Mesodermal cell (in vitro differentiated cells): ENCODE results near the gene GNPAT.

Experiments used
- H3K27ac ChIP-seq: 2 replicates; pipeline ENCODE4 v1.7.0; 2013; ENCODE audit warnings: mild to moderate bottlenecking, low read depth, low read length, moderate library complexity; ENCODE audit not compliant: severe bottlenecking
- H3K36me3 ChIP-seq: 2 replicates; pipeline ENCODE4 v1.7.1; 2013; ENCODE audit warnings: mild to moderate bottlenecking, low read length, moderate library complexity; ENCODE audit not compliant: control insufficient read depth, insufficient read depth
- H3K4me1 ChIP-seq: one replicate; pipeline ENCODE4 v1.7.1; 2013; ENCODE audit warnings: mild to moderate bottlenecking, low read length; ENCODE audit not compliant: insufficient read depth, control insufficient read depth, poor library complexity, severe bottlenecking
- H3K4me3 ChIP-seq: 2 replicates; pipeline ENCODE4 v1.7.0; 2013; ENCODE audit warnings: low read length, control low read depth, mild to moderate bottlenecking; ENCODE audit not compliant: insufficient read depth, poor library complexity, severe bottlenecking; ENCODE audit errors: extremely low read depth
- H3K9me3 ChIP-seq: 2 replicates; pipeline ENCODE4 v1.7.1; 2013; ENCODE audit warnings: mild to moderate bottlenecking, low read length, moderate library complexity; ENCODE audit not compliant: control insufficient read depth
- WGBS, 2 experiments: methylation state at CpG; one replicate each; pipeline ENCODE4 v1.1.5; 2013; ENCODE audit warnings: missing lambda C conversion rate in 2 of 2; ENCODE audit not compliant: insufficient coverage in 2 of 2; 5-methylcytosine and 5-hydroxymethylcytosine counted together

Gene GNPAT

DNA sequence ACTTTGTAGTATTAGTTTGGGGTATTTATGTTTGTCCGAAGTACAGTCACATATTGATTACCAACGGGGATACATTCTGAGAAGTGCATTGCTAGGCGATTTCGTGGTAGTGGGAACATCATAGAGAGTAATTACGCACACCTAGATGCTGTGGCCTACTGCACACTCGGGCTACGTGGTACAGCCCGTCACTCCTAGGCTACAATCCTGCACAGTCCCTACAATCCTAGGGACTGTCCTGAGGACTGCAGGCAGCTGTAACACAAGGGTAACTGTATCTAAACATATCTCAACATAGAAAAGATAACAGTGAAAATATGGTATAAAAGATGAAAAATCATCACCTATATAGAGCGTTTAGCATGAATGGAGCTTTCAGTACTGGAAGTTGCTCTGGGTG is 78.1 kb downstream of the GNPAT start:
- no peaks in the 10 kb centered on the region for H3K9me3 ChIP-seq
- no peaks in the 10 kb centered on the region for H3K36me3 ChIP-seq
- no peaks in the 10 kb centered on the region for H3K4me1 ChIP-seq
- H3K27ac ChIP-seq: no peak overlapping the region
- WGBS, 2 experiments: 93% methylated on average over 5 to 8 of the region's 9 CpGs
- no peak overlapping the region for H3K4me3 ChIP-seq

DNA sequence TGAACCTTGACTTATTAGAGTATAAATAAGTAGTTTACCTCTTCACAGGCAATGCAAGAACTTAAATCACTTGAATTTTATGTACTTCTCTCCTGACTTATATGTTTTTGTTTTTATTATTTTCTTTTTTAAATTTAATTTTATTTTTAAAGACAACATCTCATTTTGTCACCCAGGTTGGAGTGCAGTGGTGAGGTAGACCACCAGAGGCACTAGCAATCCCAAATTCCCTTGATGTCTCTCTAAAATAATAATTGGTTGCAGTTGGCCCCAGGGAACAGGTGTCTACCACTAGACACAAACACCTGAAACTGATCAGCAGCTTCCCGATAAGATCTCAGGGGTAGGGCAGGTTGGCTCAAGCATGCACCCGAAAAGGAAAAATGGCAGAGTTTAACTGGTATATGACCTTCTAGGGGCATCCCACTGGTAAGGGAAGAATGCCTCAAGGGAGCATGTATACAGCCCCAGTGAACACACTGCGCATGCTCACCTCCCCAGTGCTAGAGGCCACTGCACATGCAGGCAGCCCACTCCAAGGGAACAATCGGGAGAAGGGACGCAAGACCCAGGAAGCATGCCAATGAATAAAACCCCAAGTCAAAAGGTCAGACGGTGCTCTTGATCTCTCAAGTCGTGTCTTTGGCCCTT is 82.0 kb downstream of the GNPAT start:
- H3K27ac ChIP-seq: no peak overlapping the region
- no peaks in the 10 kb centered on the region for H3K36me3 ChIP-seq
- whole genome bisulfite sequencing, 2 experiments: 91 to 93% methylated on average over 6 to 7 of the region's 7 CpGs
- H3K9me3 ChIP-seq: no peaks in the 10 kb centered on the region
- no peak overlapping the region for H3K4me3 ChIP-seq
- no peaks in the 10 kb centered on the region for H3K4me1 ChIP-seq

DNA sequence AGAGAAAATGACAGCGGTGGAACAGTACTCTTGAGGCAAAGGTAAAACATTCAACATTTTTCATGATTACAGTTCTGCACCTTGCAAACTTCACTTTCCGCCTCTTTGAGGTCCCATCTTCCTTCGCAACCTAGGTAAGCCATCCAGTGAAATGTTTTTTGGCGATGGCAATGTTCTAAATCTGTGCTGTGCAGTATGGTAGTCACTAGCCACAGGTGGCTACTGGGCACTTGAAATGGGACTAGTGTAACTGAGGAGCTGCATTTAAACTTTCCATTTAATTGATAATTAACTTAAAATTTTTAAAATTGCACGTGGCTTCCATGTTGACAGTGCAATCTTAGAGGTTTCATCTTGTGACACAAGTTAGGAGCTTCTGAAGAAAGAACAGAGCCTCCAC is 83.6 kb downstream of the GNPAT start:
- Histone ChIP-seq H3K36me3 (no peaks in the 10 kb centered on the region), H3K9me3 (no peaks in the 10 kb centered on the region), H3K4me1 (no peaks in the 10 kb centered on the region), H3K27ac (no peak overlapping the region), H3K4me3 (no peak overlapping the region)
- WGBS, 2 experiments: 88 to 100% methylated on average over 1 to 2 of the region's 5 CpGs

DNA sequence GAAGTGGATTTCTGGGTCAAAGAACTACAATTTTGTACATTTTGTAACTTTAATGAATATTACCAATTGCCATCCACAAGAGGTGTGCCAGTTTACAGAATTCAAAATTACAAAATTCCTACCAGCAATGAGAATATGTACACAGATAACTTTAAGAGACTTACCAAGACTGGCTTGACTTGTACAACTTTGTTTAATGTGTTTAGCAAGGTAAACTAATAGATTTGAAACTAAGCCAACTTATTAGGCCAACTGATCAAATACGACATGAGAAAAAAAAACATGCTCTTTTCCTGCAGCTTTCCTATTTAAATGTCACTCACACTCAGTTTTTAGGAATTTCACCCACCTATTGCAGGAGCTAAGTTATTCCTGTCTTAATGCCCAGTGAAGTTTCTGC is 85.2 kb downstream of the GNPAT start:
- H3K4me1 ChIP-seq: no peaks in the 10 kb centered on the region
- H3K36me3 ChIP-seq: no peaks in the 10 kb centered on the region
- 90% methylated on average over 1 of the region's 1 CpG; no CpG with 5 or more reads in 1 of the 2 experiments for WGBS, 2 experiments
- no peak overlapping the region for H3K27ac ChIP-seq
- H3K9me3 ChIP-seq: no peaks in the 10 kb centered on the region
- H3K4me3 ChIP-seq: no peak overlapping the region
